IgD-negative memory B cell (primary cell): ENCODE results near the gene BCORL1. TPM values are rescaled to one million over a fixed set of nuclear protein-coding genes. Genes with fewer than 3 reads are reported as not detected.

Experiments
- H3K27ac Mint-ChIP-seq, 3 donors: one replicate each; pipeline ENCODE4 v1.8.0; 2020 to 2022; ENCODE audit warnings: mild to moderate bottlenecking in 3 of 3, mixed read lengths in 3 of 3, moderate library complexity in 1 of 3
- H3K27me3 Mint-ChIP-seq: one replicate; pipeline ENCODE4 v1.8.0; 2021; ENCODE audit warnings: mixed read lengths
- H3K36me3 Mint-ChIP-seq: one replicate; pipeline ENCODE4 v1.8.0; 2020; ENCODE audit warnings: mild to moderate bottlenecking, mixed read lengths
- H3K4me1 Mint-ChIP-seq, 3 donors: one replicate each; pipeline ENCODE4 v1.8.0; 2020 to 2022; ENCODE audit warnings: mixed read lengths in 3 of 3, mild to moderate bottlenecking in 1 of 3
- H3K4me3 Mint-ChIP-seq, 4 donors: one replicate each; pipeline ENCODE4 v1.8.0; 2020 to 2022; ENCODE audit warnings: mild to moderate bottlenecking in 4 of 4, mixed read lengths in 4 of 4, moderate library complexity in 3 of 4
- H3K9me3 Mint-ChIP-seq, 3 donors: one replicate each; pipeline ENCODE4 v1.8.0; 2020 to 2021; ENCODE audit warnings: mixed read lengths in 3 of 3, mild to moderate bottlenecking in 1 of 3
- polyA plus RNA-seq: library from polyadenylated mRNA; unstranded; fragments of 300-500 nt; fragmentation: Illumina TruSeq; gene quantifications from one replicate; pipeline ENCODE4 v1.2.3, GENCODE V29; 2021

The BCORL1 gene
- polyA plus RNA-seq = 3.2 TPM

GRCh38 chrX:129982300-129983251 lies at the start of gene BCORL1:
TSS of gene BCORL1 (plus strand) at chrX:129982635. CDS start at chrX:130005232, 22,597 bp downstream.
- H3K27ac Mint-ChIP-seq = peak within 1 kb of the TSS in 1 of 3 donors; percentile 76
- H3K27me3 Mint-ChIP-seq = no peaks in the 10 kb centered on the region
- peaks cover 5 to 11% (median 9%) of the 10 kb centered on the region in 3 donors for H3K4me1 Mint-ChIP-seq
- H3K36me3 Mint-ChIP-seq = no peaks in the 10 kb centered on the region
- H3K4me3 Mint-ChIP-seq = peak within 1 kb of the TSS in 1 of 4 donors; percentile 93
- H3K9me3 Mint-ChIP-seq = no peaks in the 10 kb centered on the region

DNA sequence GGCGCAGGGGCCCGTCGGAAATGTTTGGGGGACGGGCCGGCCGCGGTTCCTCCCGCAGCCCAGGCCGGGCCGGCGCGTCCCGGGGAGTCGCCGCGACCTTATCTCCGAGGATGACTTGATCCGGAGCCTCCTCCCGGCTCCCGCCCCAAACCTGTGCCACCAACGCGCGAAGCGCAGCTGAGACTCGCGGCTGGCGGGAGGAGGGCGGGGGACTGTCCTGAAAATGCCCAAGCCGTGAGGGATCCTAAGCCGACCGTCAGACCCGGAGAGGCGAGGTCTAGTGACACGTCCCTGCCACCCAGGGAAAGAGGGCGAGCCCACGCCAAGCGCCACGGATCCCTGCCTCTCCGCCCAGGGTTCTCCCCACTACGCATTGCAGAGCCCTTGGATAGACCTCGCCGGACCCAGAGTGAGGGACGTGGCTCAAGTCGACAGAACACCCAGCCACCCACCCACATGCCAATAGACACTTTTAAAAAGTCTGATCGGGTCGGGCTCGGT lies 49.6 kb upstream of the BCORL1 start:
- Mint-ChIP-seq H3K4me3 (peak overlapping the region in 3 of 4 donors; percentile 45 to 76 (median 64)), H3K27me3 (no peaks in the 10 kb centered on the region), H3K27ac (no peak overlapping the region), H3K9me3 (no peaks in the 10 kb centered on the region), H3K36me3 (no peaks in the 10 kb centered on the region), H3K4me1 (peaks cover 0 to 11% (median 6%) of the 10 kb centered on the region in 3 donors)

- Mint-ChIP-seq H3K4me3 (peak overlapping the region in 3 of 4 donors; percentile 41 to 76 (median 45)), H3K4me1 (peaks cover 0 to 11% (median 6%) of the 10 kb centered on the region in 3 donors), H3K27me3 (no peaks in the 10 kb centered on the region), H3K36me3 (no peaks in the 10 kb centered on the region), H3K27ac (no peak overlapping the region), H3K9me3 (no peaks in the 10 kb centered on the region)
Observed at GRCh38 chrX:129933700-129934099, 48.7 kb upstream of the BCORL1 start.

DNA sequence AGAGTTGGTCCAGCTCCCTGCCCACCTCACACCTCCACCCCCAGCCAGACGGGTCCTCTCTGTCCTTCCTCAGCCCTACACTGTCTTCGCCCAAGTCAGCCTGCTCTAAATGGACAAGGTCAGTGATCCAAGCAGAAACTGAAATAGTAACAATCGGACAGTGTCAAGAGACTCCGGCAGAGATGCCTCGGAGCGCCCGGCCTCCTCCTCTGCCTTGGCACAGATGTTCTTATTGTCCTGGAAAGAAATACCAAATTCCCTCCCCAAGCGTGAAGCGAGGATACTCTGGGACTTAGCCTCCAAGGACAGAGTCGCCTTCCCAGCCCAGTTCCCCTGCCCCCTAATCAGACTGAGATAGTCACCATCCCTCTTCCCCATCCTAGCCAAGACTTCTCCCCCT lies 48.0 kb upstream of the BCORL1 start:
- H3K9me3 Mint-ChIP-seq = no peaks in the 10 kb centered on the region
- no peak overlapping the region for H3K27ac Mint-ChIP-seq
- no peaks in the 10 kb centered on the region for H3K36me3 Mint-ChIP-seq
- no peaks in the 10 kb centered on the region for H3K27me3 Mint-ChIP-seq
- H3K4me1 Mint-ChIP-seq = peaks cover 0 to 11% (median 6%) of the 10 kb centered on the region in 3 donors
- peak overlapping the region in 2 of 4 donors; percentile 4 to 21 for H3K4me3 Mint-ChIP-seq

DNA sequence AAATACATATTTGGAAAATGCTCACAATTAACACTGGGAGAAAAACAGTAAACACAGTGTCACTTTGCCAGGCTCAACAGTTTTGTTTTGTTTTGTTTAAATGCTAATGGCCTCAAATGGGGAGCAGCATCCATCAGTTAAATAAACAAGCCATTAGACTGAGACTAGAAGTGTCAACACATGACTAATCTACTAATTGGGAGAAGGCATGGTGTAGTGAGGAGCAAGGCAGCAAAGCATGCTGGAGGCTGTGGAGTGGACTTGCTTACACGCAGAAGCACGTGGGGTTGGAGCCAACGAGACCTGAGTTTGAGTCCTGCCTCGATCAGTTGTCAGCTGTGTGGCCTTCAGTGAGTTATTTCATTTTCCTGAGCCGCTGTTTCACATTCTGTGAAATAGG lies 47.5 kb upstream of the BCORL1 start:
- Mint-ChIP-seq H3K27ac (peak overlapping the region in 1 of 3 donors; percentile 2), H3K4me3 (peak overlapping the region in 2 of 4 donors; percentile 4), H3K4me1 (peaks cover 0 to 11% (median 6%) of the 10 kb centered on the region in 3 donors), H3K9me3 (no peaks in the 10 kb centered on the region), H3K36me3 (no peaks in the 10 kb centered on the region), H3K27me3 (peaks cover under 1% of the 10 kb centered on the region)

GRCh38 chrX:129938081-129938480 lies 44.4 kb upstream of the BCORL1 start:
- H3K4me1 Mint-ChIP-seq = peaks cover 0 to 5% (median 0%) of the 10 kb centered on the region in 3 donors
- peaks cover 3% of the 10 kb centered on the region for H3K27me3 Mint-ChIP-seq
- peak overlapping the region in 1 of 4 donors; percentile 2 for H3K4me3 Mint-ChIP-seq
- no peaks in the 10 kb centered on the region for H3K36me3 Mint-ChIP-seq
- H3K27ac Mint-ChIP-seq = no peak overlapping the region
- H3K9me3 Mint-ChIP-seq = no peaks in the 10 kb centered on the region

GRCh38 chrX:129939986-129940385 lies 42.4 kb upstream of the BCORL1 start:
- H3K27ac Mint-ChIP-seq = no peak overlapping the region
- H3K36me3 Mint-ChIP-seq = no peaks in the 10 kb centered on the region
- H3K4me1 Mint-ChIP-seq = peaks cover 0 to 2% (median 0%) of the 10 kb centered on the region in 3 donors
- H3K27me3 Mint-ChIP-seq = peaks cover 3% of the 10 kb centered on the region
- H3K9me3 Mint-ChIP-seq = no peaks in the 10 kb centered on the region
- no peak overlapping the region for H3K4me3 Mint-ChIP-seq

DNA sequence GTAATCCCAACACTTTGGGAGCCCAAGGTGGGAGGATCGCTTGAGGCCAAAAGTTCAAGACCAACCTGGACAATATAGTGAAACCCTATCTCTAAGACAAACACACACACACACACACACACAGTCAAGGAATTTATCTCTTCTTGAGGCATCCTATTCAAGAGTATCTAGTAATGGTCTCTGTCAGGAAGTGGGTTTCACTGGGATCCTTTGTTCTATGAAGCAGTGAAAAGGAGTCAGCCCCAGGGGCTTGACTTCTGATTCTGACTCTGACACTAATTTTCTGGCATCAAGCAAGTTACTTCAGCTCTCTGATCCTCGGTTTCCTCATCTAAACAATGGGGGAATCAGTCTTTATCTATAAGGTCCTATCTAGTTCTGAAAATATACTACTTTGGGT lies 41.7 kb upstream of the BCORL1 start:
- no peak overlapping the region for H3K27ac Mint-ChIP-seq
- peaks cover 3% of the 10 kb centered on the region for H3K27me3 Mint-ChIP-seq
- no peaks in the 10 kb centered on the region for H3K36me3 Mint-ChIP-seq
- H3K4me1 Mint-ChIP-seq = peaks cover 0 to 2% (median 0%) of the 10 kb centered on the region in 3 donors
- no peak overlapping the region for H3K4me3 Mint-ChIP-seq
- no peaks in the 10 kb centered on the region for H3K9me3 Mint-ChIP-seq

- no peaks in the 10 kb centered on the region for H3K4me1 Mint-ChIP-seq
- H3K27me3 Mint-ChIP-seq = peaks cover 2% of the 10 kb centered on the region
- H3K36me3 Mint-ChIP-seq = no peaks in the 10 kb centered on the region
- no peaks in the 10 kb centered on the region for H3K9me3 Mint-ChIP-seq
- no peak overlapping the region for H3K4me3 Mint-ChIP-seq
- H3K27ac Mint-ChIP-seq = no peak overlapping the region
Observed at GRCh38 chrX:129945131-129945530, 37.3 kb upstream of the BCORL1 start.

DNA sequence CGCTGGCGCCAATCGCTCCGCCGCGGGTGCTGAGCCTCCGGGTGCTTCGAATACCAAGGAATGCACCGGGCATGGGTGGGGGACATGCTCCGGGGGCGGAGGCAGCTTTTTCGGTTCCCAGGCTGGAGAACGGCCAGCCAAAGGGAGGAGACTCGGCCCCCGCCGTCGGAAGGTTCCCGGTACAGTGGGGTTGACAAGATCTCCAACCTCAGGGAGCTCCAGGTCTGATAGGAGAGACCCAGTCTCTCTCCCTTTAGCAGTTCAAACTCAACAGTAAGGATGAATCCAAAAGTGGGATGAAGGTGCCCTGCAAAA lies 29.1 kb upstream of the BCORL1 start:
- Mint-ChIP-seq H3K36me3 (peaks cover 2% of the 10 kb centered on the region), H3K27me3 (peaks cover 2% of the 10 kb centered on the region), H3K4me3 (peak overlapping the region; percentile 42 to 81 (median 67)), H3K27ac (peak overlapping the region; percentile 48 to 83 (median 51)), H3K4me1 (peaks cover 8 to 19% (median 10%) of the 10 kb centered on the region in 3 donors), H3K9me3 (no peaks in the 10 kb centered on the region)

GRCh38 chrX:129953881-129954280 lies 28.6 kb upstream of the BCORL1 start:
- Mint-ChIP-seq H3K4me1 (peaks cover 8 to 20% (median 10%) of the 10 kb centered on the region in 3 donors), H3K9me3 (no peaks in the 10 kb centered on the region), H3K36me3 (peaks cover 2% of the 10 kb centered on the region), H3K4me3 (peak overlapping the region; percentile 42 to 81 (median 67)), H3K27me3 (peaks cover 2% of the 10 kb centered on the region), H3K27ac (peak overlapping the region; percentile 48 to 83 (median 51))

DNA sequence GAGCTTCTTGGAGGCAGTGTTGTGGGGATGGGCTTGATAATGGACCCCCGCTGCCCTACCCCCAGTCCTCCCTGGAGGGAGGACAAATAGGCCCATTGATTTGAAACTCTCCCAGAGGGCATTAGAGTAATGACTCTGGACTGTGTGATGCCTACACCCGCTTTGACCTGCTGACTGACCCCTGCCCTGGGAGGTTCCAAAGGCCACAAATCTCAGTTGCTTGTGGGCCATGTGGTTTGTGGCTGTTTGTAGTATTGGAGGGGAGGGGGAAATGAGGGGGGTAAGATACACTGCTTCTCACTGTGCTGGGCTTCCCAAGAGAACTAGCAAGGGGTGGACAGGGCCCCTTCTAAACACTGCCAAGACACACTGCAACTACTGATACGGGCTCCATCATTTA lies 27.6 kb upstream of the BCORL1 start:
- no peaks in the 10 kb centered on the region for H3K9me3 Mint-ChIP-seq
- H3K27ac Mint-ChIP-seq = peak overlapping the region in 1 of 3 donors; percentile 51
- H3K36me3 Mint-ChIP-seq = peaks cover 2% of the 10 kb centered on the region
- peaks cover 2% of the 10 kb centered on the region for H3K27me3 Mint-ChIP-seq
- peak overlapping the region in 1 of 4 donors; percentile 28 for H3K4me3 Mint-ChIP-seq
- H3K4me1 Mint-ChIP-seq = peaks cover 8 to 20% (median 10%) of the 10 kb centered on the region in 3 donors

- Mint-ChIP-seq H3K36me3 (peaks cover 2% of the 10 kb centered on the region), H3K9me3 (no peaks in the 10 kb centered on the region), H3K27ac (peak overlapping the region in 1 of 3 donors; percentile 51), H3K4me3 (peak overlapping the region in 2 of 4 donors; percentile 4 to 28), H3K27me3 (peaks cover 2% of the 10 kb centered on the region), H3K4me1 (peaks cover 8 to 20% (median 10%) of the 10 kb centered on the region in 3 donors)
Observed at GRCh38 chrX:129955682-129956081, 26.8 kb upstream of the BCORL1 start.

DNA sequence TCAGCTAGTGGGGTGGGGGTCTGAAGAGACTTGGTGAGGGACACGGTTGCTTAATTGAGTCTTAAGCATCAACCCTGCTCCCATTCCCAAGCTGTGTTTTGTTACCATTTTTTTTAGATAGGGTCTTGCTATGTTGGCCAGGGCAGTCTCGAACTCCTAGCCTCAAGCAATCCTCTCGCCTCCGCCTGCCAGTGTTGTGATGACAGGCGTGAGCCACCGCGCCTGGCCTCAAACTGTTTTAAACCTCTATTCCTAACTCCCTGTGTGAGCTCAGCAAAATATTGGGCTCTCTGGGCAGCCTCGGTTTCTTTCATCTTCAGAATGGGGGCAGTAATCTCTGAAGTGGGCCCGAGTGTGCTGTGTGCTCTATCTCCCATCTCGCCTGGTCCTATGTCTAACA lies 26.3 kb upstream of the BCORL1 start:
- H3K27me3 Mint-ChIP-seq = peaks cover 2% of the 10 kb centered on the region
- no peaks in the 10 kb centered on the region for H3K9me3 Mint-ChIP-seq
- peaks cover 2% of the 10 kb centered on the region for H3K36me3 Mint-ChIP-seq
- peak overlapping the region in 3 of 4 donors; percentile 28 to 65 (median 55) for H3K4me3 Mint-ChIP-seq
- H3K4me1 Mint-ChIP-seq = peaks cover 8 to 20% (median 12%) of the 10 kb centered on the region in 3 donors
- peak overlapping the region in 1 of 3 donors; percentile 7 for H3K27ac Mint-ChIP-seq

DNA sequence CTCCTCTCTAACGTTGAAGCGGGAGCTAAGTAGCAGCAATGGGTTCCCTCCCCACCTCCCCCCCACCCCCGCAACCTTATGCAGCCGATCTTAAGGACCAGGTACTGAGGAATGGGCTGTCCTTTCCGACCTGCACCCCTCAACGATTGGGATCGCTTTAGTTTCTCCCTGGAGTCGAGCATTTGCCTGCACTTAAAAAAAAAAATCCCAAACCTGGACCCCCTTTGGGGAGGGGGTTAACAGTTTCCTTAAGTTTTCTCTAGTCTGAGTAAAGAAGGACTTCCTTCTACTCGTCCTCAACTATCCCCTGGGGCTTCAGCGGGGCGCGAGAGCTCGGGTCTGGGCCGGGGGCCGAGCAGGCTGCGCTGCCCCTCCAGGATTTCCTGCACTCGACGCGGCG lies 25.7 kb upstream of the BCORL1 start:
- Mint-ChIP-seq H3K36me3 (peaks cover 2% of the 10 kb centered on the region), H3K4me3 (peak overlapping the region in 3 of 4 donors; percentile 28 to 72 (median 55)), H3K4me1 (peaks cover 11 to 25% (median 18%) of the 10 kb centered on the region in 3 donors), H3K27ac (peak overlapping the region in 2 of 3 donors; percentile 7 to 67), H3K9me3 (no peaks in the 10 kb centered on the region), H3K27me3 (peaks cover 2% of the 10 kb centered on the region)
